HepG2 (cell line): Measurements from ENCODE around the gene KRTAP1-5. TPM values are rescaled to one million over a fixed set of nuclear protein-coding genes. Genes with fewer than 3 reads are reported as not detected.
A peak's percentile ranks its signal among the peaks of the same experiment; 100 is the strongest.

ENCODE experiments used
- CCAR2 ChIP-seq: fragments of 200-400 bp; formaldehyde crosslinking; optimal IDR thresholded peaks from 2 replicates; pipeline ENCODE3; 2018; ENCODE audit warnings: low read depth, mild to moderate bottlenecking, low read length, moderate library complexity
- DNMT1 ChIP-seq: sonication (generic); formaldehyde crosslinking; IDR thresholded peaks from 2 replicates; pipeline ENCODE4 v1.5.1; 2020; ENCODE audit warnings: mild to moderate bottlenecking, missing genetic modification reagents
- HNRNPUL1 ChIP-seq: fragments of 200-400 bp; formaldehyde crosslinking; IDR thresholded peaks from 2 replicates; pipeline ENCODE4 v1.6.1; 2017; ENCODE audit warnings: low read depth, mild to moderate bottlenecking, low read length, moderate library complexity
- HOXA7 ChIP-seq: sonication (generic); formaldehyde crosslinking; IDR thresholded peaks from 2 replicates; pipeline ENCODE4 v1.8.1; 2022; ENCODE audit warnings: mild to moderate bottlenecking, missing genetic modification reagents, moderate library complexity
- KDM2A ChIP-seq: sonication (generic); formaldehyde crosslinking; IDR thresholded peaks from 2 replicates; pipeline ENCODE4 v1.4.0; 2020; ENCODE audit warnings: low read depth, missing genetic modification reagents, borderline replicate concordance
- KLF15 ChIP-seq: sonication (generic); formaldehyde crosslinking; IDR thresholded peaks from 2 replicates; pipeline ENCODE4 v1.8.1; 2023; ENCODE audit warnings: borderline replicate concordance, mild to moderate bottlenecking, inconsistent platforms, missing genetic modification reagents, mixed read lengths
- MTF2 ChIP-seq: sonication (generic); formaldehyde crosslinking; IDR thresholded peaks from 2 replicates; pipeline ENCODE4 v1.5.0; 2020; ENCODE audit warnings: missing genetic modification reagents, borderline replicate concordance
- NRL ChIP-seq: sonication (generic); formaldehyde crosslinking; IDR thresholded peaks from 2 replicates; pipeline ENCODE4 v1.5.0; 2020; ENCODE audit warnings: missing genetic modification reagents, mild to moderate bottlenecking, moderate library complexity, borderline replicate concordance
- PCBP2 ChIP-seq: fragments of 200-400 bp; formaldehyde crosslinking; optimal IDR thresholded peaks from 2 replicates; pipeline ENCODE3; 2018; ENCODE audit warnings: low read length, low read depth; ENCODE audit not compliant: poor library complexity, severe bottlenecking
- RXRB ChIP-seq: IDR thresholded peaks from 2 replicates; pipeline ENCODE4 v1.6.1; 2016; ENCODE audit warnings: borderline replicate concordance, missing genetic modification reagents, missing compliant biosample characterization
- SALL2 ChIP-seq: sonication (generic); formaldehyde crosslinking; IDR thresholded peaks from 2 replicates; pipeline ENCODE4 v1.8.1; 2023; ENCODE audit warnings: mild to moderate bottlenecking, missing genetic modification reagents, inconsistent platforms
- SAP130 ChIP-seq: IDR thresholded peaks from 2 replicates; pipeline ENCODE4 v1.6.1; 2016; ENCODE audit warnings: low read depth
- SOX13 ChIP-seq, 3 experiments: fragments of 450-650 bp in 1 of 3; sonication (generic) in 1 of 3; formaldehyde crosslinking in 1 of 3; IDR thresholded peaks in 2 of 3; conservative IDR thresholded peaks in 1 of 3; 2 replicates each; pipeline versions ENCODE4 v1.5.0 to v1.6.1; 2016 to 2020; ENCODE audit warnings: antibody characterized with exemption in 1 of 3, mild to moderate bottlenecking in 1 of 3, missing compliant biosample characterization in 1 of 3, missing genetic modification reagents in 1 of 3, moderate library complexity in 1 of 3
- TAF1 ChIP-seq: sonication (generic); formaldehyde crosslinking; IDR thresholded peaks from 2 replicates; pipeline ENCODE4 v1.4.0; 2020; ENCODE audit warnings: missing genetic modification reagents
- TEAD2 ChIP-seq: sonication (generic); formaldehyde crosslinking; IDR thresholded peaks from 2 replicates; pipeline ENCODE4 v1.9.0; 2021; ENCODE audit warnings: missing genetic modification reagents
- THAP11 ChIP-seq: IDR thresholded peaks from 2 replicates; pipeline ENCODE4 v1.6.1; 2016; ENCODE audit warnings: missing biosample characterization, missing genetic modification reagents
- TRIM24 ChIP-seq: sonication (generic); formaldehyde crosslinking; IDR thresholded peaks from 2 replicates; pipeline ENCODE4 v1.8.0; 2022; ENCODE audit warnings: mild to moderate bottlenecking, missing genetic modification reagents
- XRCC5 ChIP-seq: fragments of 200-400 bp; formaldehyde crosslinking; optimal IDR thresholded peaks from 2 replicates; pipeline ENCODE3; 2017; ENCODE audit warnings: mild to moderate bottlenecking, low read length
- ZNF274 ChIP-seq: sonication (generic); formaldehyde crosslinking; IDR thresholded peaks from 2 replicates; pipeline ENCODE4 v1.5.1; 2020; ENCODE audit warnings: mild to moderate bottlenecking, missing genetic modification reagents
- ZNF543 ChIP-seq: sonication (generic); formaldehyde crosslinking; IDR thresholded peaks from 2 replicates; pipeline ENCODE4 v1.4.0; 2020; ENCODE audit warnings: mild to moderate bottlenecking, missing genetic modification reagents
- ZNF567 ChIP-seq: sonication (generic); formaldehyde crosslinking; IDR thresholded peaks from 2 replicates; pipeline ENCODE4 v1.8.1; 2023; ENCODE audit warnings: mild to moderate bottlenecking, missing genetic modification reagents, borderline replicate concordance
- ZNF652 ChIP-seq: IDR thresholded peaks from 2 replicates; pipeline ENCODE4 v1.6.1; 2016; ENCODE audit warnings: low read depth, borderline replicate concordance
- ZNF749 ChIP-seq: sonication (generic); formaldehyde crosslinking; IDR thresholded peaks from 2 replicates; pipeline ENCODE4 v1.8.0; 2022; ENCODE audit warnings: mild to moderate bottlenecking, missing genetic modification reagents, moderate library complexity, borderline replicate concordance
- polyA plus RNA-seq, 8 experiments: library from polyadenylated mRNA; depleted of rRNA in 3 of 8; stranded (reverse) in 7 of 8; unstranded in 1 of 8; fragments of >200 nt; fragmentation: Illumina TruSeq in 4 of 8; extraction: Trizol in 4 of 8; gene quantifications; 2 replicates each; pipeline versions ENCODE4 v1.2.1 to v1.2.3, GENCODE V29; 2011 to 2016; ENCODE audit warnings: low read depth in 4 of 8, missing spikeins in 1 of 8, mixed read lengths in 1 of 8; ENCODE audit not compliant: insufficient read depth in 1 of 8
- total RNA-seq, 5 experiments: library from RNA; depleted of rRNA; stranded (reverse); fragments of >200 nt; fragmentation: Illumina TruSeq; extraction: Trizol; gene quantifications; 2 replicates each; pipeline ENCODE4 v1.2.3, GENCODE V29; 2016; ENCODE audit warnings: low read depth in 1 of 5
- TF ChIP-seq, protein P1 (sequence below): IDR thresholded peaks from 2 replicates; pipeline ENCODE4 v1.6.1; 2016; ENCODE audit warnings: low read depth, control low read depth
- TF ChIP-seq, protein P2 (sequence below): sonication (generic); formaldehyde crosslinking; IDR thresholded peaks from 2 replicates; pipeline ENCODE4 v1.4.0; 2020; ENCODE audit warnings: mild to moderate bottlenecking, missing genetic modification reagents
- TF ChIP-seq, protein P3 (sequence below): sonication (generic); formaldehyde crosslinking; IDR thresholded peaks from 2 replicates; pipeline ENCODE4 v1.5.0; 2020; ENCODE audit warnings: mild to moderate bottlenecking, missing genetic modification reagents, moderate library complexity

The KRTAP1-5 gene
- total and polyA plus RNA-seq, 2 of the 13 experiments (the other 11 are each of a cell fraction or from before 2014, with no cell fraction given): 0.09 TPM; not detected in 1

DNA sequence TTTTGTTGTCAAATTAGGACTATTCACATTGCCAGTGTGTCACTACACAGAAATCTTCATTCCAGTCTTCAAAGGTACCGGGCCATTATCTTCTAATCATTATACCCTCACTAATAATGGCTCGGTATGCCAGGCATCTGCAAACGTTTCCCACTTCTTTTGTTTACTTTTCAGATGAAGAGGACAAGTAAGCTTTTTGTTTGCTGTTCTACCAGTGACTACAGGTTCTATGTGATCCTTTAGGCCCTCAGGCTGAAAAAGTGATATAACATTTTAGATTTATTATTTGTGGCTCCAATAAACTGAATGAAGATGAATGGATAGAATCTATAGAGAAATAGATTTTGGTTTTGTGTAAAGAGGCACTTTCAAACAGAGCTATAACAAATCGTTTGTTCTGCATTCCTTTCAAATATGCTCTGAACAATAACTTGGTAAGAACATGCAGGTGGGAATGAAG is 17.7 kb downstream of the KRTAP1-5 start (continued):
- TF ChIP-seq TAF1 (no peak), THAP11 (CRISPR knock-in tag) (peak; percentile 23; the same call in 1 of the 2 replicates), NRL (CRISPR knock-in tag) (no peak), TRIM24 (CRISPR knock-in tag) (no peak), HOXA7 (no peak), ZNF274 (CRISPR knock-in tag) (no peak), DNMT1 (CRISPR knock-in tag) (no peak), ZNF567 (CRISPR knock-in tag) (no peak), SALL2 (CRISPR knock-in tag) (no peak), ZNF543 (CRISPR knock-in tag) (no peak), PCBP2 (no peak), MTF2 (CRISPR knock-in tag) (no peak), CCAR2 (no peak), XRCC5 (no peak), HNRNPUL1 (no peak), ZNF652 (CRISPR knock-in tag) (0 out of 2 replicates have a peak, but pooled peaks have one; percentile 36), ZNF749 (CRISPR knock-in tag) (no peak), SOX13 (IDR thresholded peaks at IDR 0.05) (peak; percentile 97), SOX13 (CRISPR knock-in tag; conservative IDR thresholded peaks at IDR 0.05 in 1 of 2, IDR thresholded peaks at IDR 0.05 in 1 of 2) (peak in 1 of 2 experiments; percentile 100; a peak in 2 of 4 replicates), TEAD2 (CRISPR knock-in tag) (no peak), KDM2A (no peak), RXRB (CRISPR knock-in tag) (peak; percentile 84), SAP130 (CRISPR knock-in tag) (peak; percentile 59), KLF15 (CRISPR knock-in tag) (no peak)
- TF ChIP-seq, protein P1, sequence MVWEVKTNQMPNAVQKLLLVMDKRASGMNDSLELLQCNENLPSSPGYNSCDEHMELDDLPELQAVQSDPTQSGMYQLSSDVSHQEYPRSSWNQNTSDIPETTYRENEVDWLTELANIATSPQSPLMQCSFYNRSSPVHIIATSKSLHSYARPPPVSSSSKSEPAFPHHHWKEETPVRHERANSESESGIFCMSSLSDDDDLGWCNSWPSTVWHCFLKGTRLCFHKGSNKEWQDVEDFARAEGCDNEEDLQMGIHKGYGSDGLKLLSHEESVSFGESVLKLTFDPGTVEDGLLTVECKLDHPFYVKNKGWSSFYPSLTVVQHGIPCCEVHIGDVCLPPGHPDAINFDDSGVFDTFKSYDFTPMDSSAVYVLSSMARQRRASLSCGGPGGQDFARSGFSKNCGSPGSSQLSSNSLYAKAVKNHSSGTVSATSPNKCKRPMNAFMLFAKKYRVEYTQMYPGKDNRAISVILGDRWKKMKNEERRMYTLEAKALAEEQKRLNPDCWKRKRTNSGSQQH (CRISPR knock-in tag): no peak
- TF ChIP-seq, protein P2, sequence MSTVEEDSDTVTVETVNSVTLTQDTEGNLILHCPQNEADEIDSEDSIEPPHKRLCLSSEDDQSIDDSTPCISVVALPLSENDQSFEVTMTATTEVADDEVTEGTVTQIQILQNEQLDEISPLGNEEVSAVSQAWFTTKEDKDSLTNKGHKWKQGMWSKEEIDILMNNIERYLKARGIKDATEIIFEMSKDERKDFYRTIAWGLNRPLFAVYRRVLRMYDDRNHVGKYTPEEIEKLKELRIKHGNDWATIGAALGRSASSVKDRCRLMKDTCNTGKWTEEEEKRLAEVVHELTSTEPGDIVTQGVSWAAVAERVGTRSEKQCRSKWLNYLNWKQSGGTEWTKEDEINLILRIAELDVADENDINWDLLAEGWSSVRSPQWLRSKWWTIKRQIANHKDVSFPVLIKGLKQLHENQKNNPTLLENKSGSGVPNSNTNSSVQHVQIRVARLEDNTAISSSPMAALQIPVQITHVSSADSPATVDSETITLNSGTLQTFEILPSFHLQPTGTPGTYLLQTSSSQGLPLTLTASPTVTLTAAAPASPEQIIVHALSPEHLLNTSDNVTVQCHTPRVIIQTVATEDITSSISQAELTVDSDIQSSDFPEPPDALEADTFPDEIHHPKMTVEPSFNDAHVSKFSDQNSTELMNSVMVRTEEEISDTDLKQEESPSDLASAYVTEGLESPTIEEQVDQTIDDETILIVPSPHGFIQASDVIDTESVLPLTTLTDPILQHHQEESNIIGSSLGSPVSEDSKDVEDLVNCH (CRISPR knock-in tag): no peak
- TF ChIP-seq, protein P3, sequence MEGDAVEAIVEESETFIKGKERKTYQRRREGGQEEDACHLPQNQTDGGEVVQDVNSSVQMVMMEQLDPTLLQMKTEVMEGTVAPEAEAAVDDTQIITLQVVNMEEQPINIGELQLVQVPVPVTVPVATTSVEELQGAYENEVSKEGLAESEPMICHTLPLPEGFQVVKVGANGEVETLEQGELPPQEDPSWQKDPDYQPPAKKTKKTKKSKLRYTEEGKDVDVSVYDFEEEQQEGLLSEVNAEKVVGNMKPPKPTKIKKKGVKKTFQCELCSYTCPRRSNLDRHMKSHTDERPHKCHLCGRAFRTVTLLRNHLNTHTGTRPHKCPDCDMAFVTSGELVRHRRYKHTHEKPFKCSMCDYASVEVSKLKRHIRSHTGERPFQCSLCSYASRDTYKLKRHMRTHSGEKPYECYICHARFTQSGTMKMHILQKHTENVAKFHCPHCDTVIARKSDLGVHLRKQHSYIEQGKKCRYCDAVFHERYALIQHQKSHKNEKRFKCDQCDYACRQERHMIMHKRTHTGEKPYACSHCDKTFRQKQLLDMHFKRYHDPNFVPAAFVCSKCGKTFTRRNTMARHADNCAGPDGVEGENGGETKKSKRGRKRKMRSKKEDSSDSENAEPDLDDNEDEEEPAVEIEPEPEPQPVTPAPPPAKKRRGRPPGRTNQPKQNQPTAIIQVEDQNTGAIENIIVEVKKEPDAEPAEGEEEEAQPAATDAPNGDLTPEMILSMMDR (CRISPR knock-in tag): no peak
